Osteocyte (in vitro differentiated cells): ENCODE data around the gene MAN1A1. TPM values are rescaled to one million over a fixed set of nuclear protein-coding genes. Genes with fewer than 3 reads are reported as not detected.

Source experiments
- DNase-seq: peaks from one replicate; pipeline ENCODE4 v3.0.0; 2021; ENCODE audit warnings: mixed read lengths; ENCODE audit not compliant: unreplicated experiment; ENCODE audit errors: extremely low spot score
- H3K27ac Mint-ChIP-seq: one replicate; pipeline ENCODE4 v1.8.0; 2021; ENCODE audit warnings: mild to moderate bottlenecking, mixed read lengths; ENCODE audit not compliant: unreplicated experiment
- H3K27me3 Mint-ChIP-seq: one replicate; pipeline ENCODE4 v1.8.0; 2021; ENCODE audit warnings: mixed read lengths; ENCODE audit not compliant: unreplicated experiment
- H3K36me3 Mint-ChIP-seq: one replicate; pipeline ENCODE4 v1.8.0; 2021; ENCODE audit warnings: mixed read lengths; ENCODE audit not compliant: unreplicated experiment
- H3K4me1 Mint-ChIP-seq: one replicate; pipeline ENCODE4 v1.8.0; 2021; ENCODE audit warnings: mixed read lengths; ENCODE audit not compliant: unreplicated experiment
- H3K4me3 Mint-ChIP-seq: one replicate; pipeline ENCODE4 v1.8.0; 2021; ENCODE audit warnings: mild to moderate bottlenecking, moderate library complexity, mixed read lengths; ENCODE audit not compliant: unreplicated experiment
- H3K9me3 Mint-ChIP-seq: one replicate; pipeline ENCODE4 v1.8.0; 2021; ENCODE audit warnings: mixed read lengths; ENCODE audit not compliant: unreplicated experiment
- CTCF ChIP-seq: fragments of 200-600 bp; sonication (generic); IDR thresholded peaks from 2 replicates; pipeline ENCODE4 v1.5.0; 2021; ENCODE audit warnings: antibody characterized with exemption, mild to moderate bottlenecking, moderate library complexity
- total RNA-seq: library from RNA; stranded (reverse); gene quantifications from 2 replicates; pipeline ENCODE4 v1.2.1, GENCODE V29; 2021

Gene MAN1A1
- total RNA-seq, 1 donor from 2014 or later: 7.0 TPM

GRCh38 chr6:119129148-119129967 is 220.2 kb downstream of the MAN1A1 start:
- H3K4me3 Mint-ChIP-seq: no peak overlapping the region
- peak; percentile 79 for TF ChIP-seq CTCF
- H3K27me3 Mint-ChIP-seq: no peaks in the 10 kb centered on the region
- no peak for DNase-seq
- no peaks in the 10 kb centered on the region for H3K36me3 Mint-ChIP-seq
- no peaks in the 10 kb centered on the region for H3K9me3 Mint-ChIP-seq
- peaks cover 27% of the 10 kb centered on the region for H3K4me1 Mint-ChIP-seq
- peak overlapping the region; percentile 88 for H3K27ac Mint-ChIP-seq

DNA sequence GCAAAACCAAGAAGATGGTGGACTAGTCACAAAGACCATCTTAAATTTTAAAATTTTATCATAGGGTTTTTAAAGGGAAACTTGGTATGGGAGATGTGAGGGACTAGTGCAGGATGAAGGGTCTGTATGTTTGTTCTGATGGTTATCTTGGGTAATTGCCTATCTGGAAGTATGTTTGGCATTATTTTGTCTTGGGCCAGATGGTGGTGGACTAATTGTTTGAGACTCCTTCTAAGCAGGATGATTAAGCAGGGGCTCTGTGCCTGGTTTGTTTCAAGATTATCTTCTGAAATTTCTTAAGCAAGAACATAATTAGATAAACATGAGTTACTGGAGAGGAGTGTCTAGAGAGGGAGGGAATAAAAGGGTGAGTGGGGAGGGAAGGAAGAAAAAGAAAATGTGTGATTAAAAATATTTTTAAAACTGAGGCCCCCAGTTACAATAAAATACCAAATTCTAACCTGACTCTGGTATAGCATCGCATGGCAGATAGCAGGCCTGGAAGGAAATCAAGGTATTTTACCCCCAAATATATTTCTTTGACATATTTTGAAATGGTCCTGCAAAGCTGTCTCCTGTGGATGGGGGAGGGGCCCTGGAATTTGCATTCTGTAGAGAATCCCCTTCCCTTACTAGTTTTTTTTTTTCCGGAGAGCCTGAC is 221.2 kb downstream of the MAN1A1 start:
- peak overlapping the region; percentile 5 for H3K27ac Mint-ChIP-seq
- H3K9me3 Mint-ChIP-seq: no peaks in the 10 kb centered on the region
- H3K36me3 Mint-ChIP-seq: no peaks in the 10 kb centered on the region
- no peaks in the 10 kb centered on the region for H3K27me3 Mint-ChIP-seq
- no peak for TF ChIP-seq CTCF
- no peak for DNase-seq
- H3K4me3 Mint-ChIP-seq: no peak overlapping the region
- H3K4me1 Mint-ChIP-seq: peaks cover 27% of the 10 kb centered on the region

- Mint-ChIP-seq H3K9me3 (no peaks in the 10 kb centered on the region), H3K4me1 (peaks cover 27% of the 10 kb centered on the region), H3K27me3 (no peaks in the 10 kb centered on the region), H3K4me3 (no peak overlapping the region), H3K27ac (no peak overlapping the region), H3K36me3 (no peaks in the 10 kb centered on the region)
- no peak for DNase-seq
- TF ChIP-seq CTCF: no peak
These were observed 221.9 kb downstream of the MAN1A1 start for GRCh38 chr6:119127627-119128026.
